ENCODE results near the gene TRAFD1.
"Not testable (repeated sequence)": the region's sequence is repeated elsewhere in the genome, so short reads cannot be mapped to it uniquely, and the experiment has no call there.

Gene TRAFD1

GRCh38 chr12:112149596-112149995, 24.2 kb downstream of the TRAFD1 start:
- Histone ChIP-seq H3K4me3 (no peak overlapping the region), H3K27ac (no peak overlapping the region)
- no peak for DNase-seq (ENCODE audit: low spot score)
- TF ChIP-seq CTCF (IDR thresholded peaks at IDR 0.05), result no peak

DNA sequence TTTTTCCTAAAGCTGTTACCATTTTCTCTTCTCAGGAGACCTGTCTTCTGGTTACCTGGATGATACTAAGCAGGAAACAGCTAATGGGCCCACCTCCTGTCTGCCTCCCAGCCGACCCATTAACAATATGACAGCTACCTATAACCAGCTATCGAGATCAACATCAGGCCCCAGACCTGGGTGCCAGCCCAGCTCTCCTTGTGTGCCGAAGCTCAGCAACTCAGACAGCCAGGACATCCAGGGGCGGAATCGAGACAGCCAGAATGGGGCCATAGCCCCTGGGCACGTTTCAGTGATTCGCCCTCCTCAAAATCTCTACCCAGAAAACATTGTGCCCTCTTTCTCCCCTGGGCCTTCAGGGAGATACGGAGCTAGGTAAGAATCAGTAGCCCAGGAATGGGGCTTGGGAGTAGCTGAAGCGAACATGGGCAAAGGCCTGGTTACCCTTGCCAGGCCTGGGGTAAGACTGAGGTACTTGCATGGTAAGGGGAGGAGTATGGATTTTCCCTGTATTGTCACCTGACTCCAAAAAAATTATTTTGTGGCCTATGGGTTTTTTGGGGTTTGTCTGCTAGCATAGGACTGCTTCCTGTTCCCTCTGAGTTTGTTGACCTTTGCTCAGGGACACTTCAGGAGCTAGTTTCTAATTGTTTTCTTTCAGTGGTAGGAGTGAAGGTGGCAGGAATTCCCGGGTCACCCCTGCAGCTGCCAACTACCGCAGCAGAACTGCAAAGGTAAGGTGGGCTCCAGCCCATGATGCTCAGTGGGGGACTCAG, 26.6 kb downstream of the TRAFD1 start:
- no peak for DNase-seq (ENCODE audit: low spot score)
- TF ChIP-seq CTCF (IDR thresholded peaks at IDR 0.05), result no peak
- no peak overlapping the region for H3K27ac ChIP-seq

GRCh38 chr12:112153181-112153892, 28.0 kb downstream of the TRAFD1 start:
- no peak for DNase-seq (ENCODE audit: low spot score)
- Histone ChIP-seq H3K4me3 (no peak overlapping the region), H3K27ac (no peak overlapping the region)
- TF ChIP-seq CTCF (IDR thresholded peaks at IDR 0.05), result no peak

More for the DNA sequence above, 26.6 kb downstream of the TRAFD1 start:
- no peak overlapping the region for H3K4me3 ChIP-seq

GRCh38 chr12:112153893-112154219, 28.5 kb downstream of the TRAFD1 start:
- H3K4me3 ChIP-seq, result no peak overlapping the region
- no peak for DNase-seq (ENCODE audit: low spot score)
- no peak overlapping the region for H3K27ac ChIP-seq
- no peak for TF ChIP-seq CTCF (IDR thresholded peaks at IDR 0.05)

GRCh38 chr12:112158461-112159145, 33.2 kb downstream of the TRAFD1 start:
- H3K27ac ChIP-seq; DNase-seq (ENCODE audit: low spot score); H3K4me3 ChIP-seq: not testable (repeated sequence)

GRCh38 chr12:112159146-112159541, 33.8 kb downstream of the TRAFD1 start:
- Histone ChIP-seq H3K27ac (no peak overlapping the region), H3K4me3 (no peak overlapping the region)
- DNase-seq (ENCODE audit: low spot score), result no peak
- TF ChIP-seq CTCF (IDR thresholded peaks at IDR 0.05), result no peak

- Histone ChIP-seq H3K27ac (no peak overlapping the region), H3K4me3 (no peak overlapping the region)
- no peak for TF ChIP-seq CTCF (IDR thresholded peaks at IDR 0.05)
Observed at GRCh38 chr12:112160611-112161010, 35.3 kb downstream of the TRAFD1 start.

More at GRCh38 chr12:112160611-112161010, 35.3 kb downstream of the TRAFD1 start:
- no peak for DNase-seq (ENCODE audit: low spot score)

All from coronary artery (tissue), 2 donors.